ENCODE results near the gene MTHFSD. TPM values are rescaled to one million over a fixed set of nuclear protein-coding genes. Genes with fewer than 3 reads are reported as not detected.

MTHFSD gene
- total RNA-seq, 2 donors from 2014 or later: 11.8 to 14.1 TPM

GRCh38 chr16:86573646-86574508, 18.8 kb upstream of the MTHFSD start:
- intact Hi-C loops (cut with DNase I): loop anchor here in 1 of 2 donors (5.0 kb wide), 1 partner anchor 188 kb away; no protein-coding TSS in a partner anchor
- peak; percentile 58 for DNase-seq (ENCODE audit: low spot score)

DNA sequence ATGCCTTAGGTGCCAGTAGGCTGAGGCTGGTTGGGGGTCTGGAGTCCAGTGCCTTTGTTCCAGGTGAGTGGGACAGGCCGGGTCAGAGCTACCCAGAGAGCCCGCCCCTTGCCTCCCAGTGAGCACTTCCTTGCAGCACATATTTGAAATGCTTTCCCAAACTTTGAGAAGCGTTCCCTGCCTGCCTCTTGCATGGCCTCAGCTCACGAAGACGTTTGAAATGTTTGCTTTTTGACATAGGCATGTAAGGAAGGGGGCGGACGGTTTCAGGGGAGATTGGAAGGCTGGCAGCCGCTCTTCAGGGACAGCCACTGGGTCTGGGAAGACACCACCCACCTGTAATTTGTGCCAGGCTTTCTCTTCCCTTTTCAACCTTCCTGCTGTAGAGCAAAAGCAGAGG, 18.2 kb upstream of the MTHFSD start:
- DNase-seq (ENCODE audit: low spot score): no peak
- intact Hi-C loops (cut with DNase I): loop anchor here in 1 of 2 donors (5.0 kb wide), 1 partner anchor 189 kb away; no protein-coding TSS in a partner anchor

DNA sequence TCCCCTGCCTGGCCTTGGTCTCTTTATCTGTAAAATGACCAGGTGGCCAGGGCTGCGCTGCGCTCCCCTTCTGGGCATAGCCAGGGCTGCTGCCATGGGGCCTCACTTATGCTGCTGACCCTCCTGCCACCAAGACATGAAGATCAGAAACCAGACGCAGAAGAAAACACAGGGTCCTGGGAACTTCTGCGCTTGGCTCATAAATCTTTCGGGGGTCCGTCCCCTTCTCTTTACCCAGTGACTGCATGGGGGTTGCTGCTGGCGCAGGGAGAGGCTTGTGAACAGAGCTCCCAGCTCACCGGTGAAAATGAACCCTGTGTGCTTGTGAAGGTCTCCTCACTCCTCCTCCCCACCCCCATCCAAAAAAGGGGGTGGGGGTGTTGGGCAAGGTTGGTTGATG, 17.6 kb upstream of the MTHFSD start:
- DNase-seq (ENCODE audit: low spot score): no peak
- intact Hi-C loops (cut with DNase I): loop anchor here in 1 of 2 donors (5.0 kb wide), 1 partner anchor 190 kb away; no protein-coding TSS in a partner anchor

GRCh38 chr16:86572041-86572521, 17.0 kb upstream of the MTHFSD start:
- intact Hi-C loops (cut with DNase I): loop anchor here in 1 of 2 donors (5.0 kb wide), 1 partner anchor 190 kb away; no protein-coding TSS in a partner anchor
- DNase-seq (ENCODE audit: low spot score): no peak

DNA sequence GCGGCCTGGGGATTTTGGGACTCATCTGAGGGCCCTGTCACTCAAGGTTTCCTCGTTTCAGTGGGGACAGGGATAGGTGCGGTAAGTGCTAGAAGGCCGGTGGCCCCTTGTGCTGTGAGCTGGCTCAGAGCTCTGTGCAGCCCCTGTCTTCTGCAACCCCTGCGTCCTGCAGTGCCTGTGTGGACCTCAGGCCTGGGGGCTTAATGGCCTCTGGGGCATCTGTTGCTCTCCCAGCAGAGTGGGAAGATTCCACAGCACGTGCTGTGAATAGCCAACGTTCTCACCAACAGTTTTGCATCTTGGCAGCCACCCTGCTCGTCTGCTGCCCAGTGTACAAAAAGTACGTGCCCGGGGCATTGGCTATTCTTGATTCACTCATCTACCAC, 16.5 kb upstream of the MTHFSD start:
- no peak for DNase-seq (ENCODE audit: low spot score)
- intact Hi-C loops (cut with DNase I): loop anchor here in 1 of 2 donors (5.0 kb wide), 1 partner anchor 191 kb away; no protein-coding TSS in a partner anchor

- intact Hi-C loops (cut with DNase I): loop anchor here in 1 of 2 donors (5.0 kb wide), 1 partner anchor 191 kb away; no protein-coding TSS in a partner anchor
- DNase-seq (ENCODE audit: low spot score): no peak
Measured at GRCh38 chr16:86570558-86571529, 15.8 kb upstream of the MTHFSD start.

- no peak for DNase-seq (ENCODE audit: low spot score)
- intact Hi-C loops (cut with DNase I): loop anchor here (2.0 to 5.0 kb wide), 3 partner anchors 192 to 632 kb away; no protein-coding TSS in a partner anchor
Measured at GRCh38 chr16:86569701-86570447, 14.8 kb upstream of the MTHFSD start.

GRCh38 chr16:86568677-86569623, 13.9 kb upstream of the MTHFSD start:
- intact Hi-C loops (cut with DNase I): loop anchor here in 1 of 2 donors (2.0 to 5.0 kb wide), 2 partner anchors 494 to 633 kb away; no protein-coding TSS in a partner anchor
- DNase-seq (ENCODE audit: low spot score): no peak

DNA sequence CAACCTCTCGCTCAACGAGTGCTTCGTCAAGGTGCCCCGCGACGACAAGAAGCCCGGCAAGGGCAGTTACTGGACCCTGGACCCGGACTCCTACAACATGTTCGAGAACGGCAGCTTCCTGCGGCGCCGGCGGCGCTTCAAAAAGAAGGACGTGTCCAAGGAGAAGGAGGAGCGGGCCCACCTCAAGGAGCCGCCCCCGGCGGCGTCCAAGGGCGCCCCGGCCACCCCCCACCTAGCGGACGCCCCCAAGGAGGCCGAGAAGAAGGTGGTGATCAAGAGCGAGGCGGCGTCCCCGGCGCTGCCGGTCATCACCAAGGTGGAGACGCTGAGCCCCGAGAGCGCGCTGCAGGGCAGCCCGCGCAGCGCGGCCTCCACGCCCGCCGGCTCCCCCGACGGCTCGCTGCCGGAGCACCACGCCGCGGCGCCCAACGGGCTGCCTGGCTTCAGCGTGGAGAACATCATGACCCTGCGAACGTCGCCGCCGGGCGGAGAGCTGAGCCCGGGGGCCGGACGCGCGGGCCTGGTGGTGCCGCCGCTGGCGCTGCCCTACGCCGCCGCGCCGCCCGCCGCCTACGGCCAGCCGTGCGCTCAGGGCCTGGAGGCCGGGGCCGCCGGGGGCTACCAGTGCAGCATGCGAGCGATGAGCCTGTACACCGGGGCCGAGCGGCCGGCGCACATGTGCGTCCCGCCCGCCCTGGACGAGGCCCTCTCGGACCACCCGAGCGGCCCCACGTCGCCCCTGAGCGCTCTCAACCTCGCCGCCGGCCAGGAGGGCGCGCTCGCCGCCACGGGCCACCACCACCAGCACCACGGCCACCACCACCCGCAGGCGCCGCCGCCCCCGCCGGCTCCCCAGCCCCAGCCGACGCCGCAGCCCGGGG, 12.9 kb upstream of the MTHFSD start:
- DNase-seq (ENCODE audit: low spot score): peak; percentile 84

GRCh38 chr16:86566966-86567700, 12.1 kb upstream of the MTHFSD start:
- peak; percentile 85 for DNase-seq (ENCODE audit: low spot score)
- intact Hi-C loops (cut with DNase I): loop anchor here in 1 of 2 donors (5.0 kb wide), 1 partner anchor 635 kb away; no protein-coding TSS in a partner anchor

More for the DNA sequence above, 12.9 kb upstream of the MTHFSD start:
- intact Hi-C loops (cut with DNase I): loop anchor here in 1 of 2 donors (2.0 to 5.0 kb wide), 2 partner anchors 495 to 634 kb away; no protein-coding TSS in a partner anchor

DNA sequence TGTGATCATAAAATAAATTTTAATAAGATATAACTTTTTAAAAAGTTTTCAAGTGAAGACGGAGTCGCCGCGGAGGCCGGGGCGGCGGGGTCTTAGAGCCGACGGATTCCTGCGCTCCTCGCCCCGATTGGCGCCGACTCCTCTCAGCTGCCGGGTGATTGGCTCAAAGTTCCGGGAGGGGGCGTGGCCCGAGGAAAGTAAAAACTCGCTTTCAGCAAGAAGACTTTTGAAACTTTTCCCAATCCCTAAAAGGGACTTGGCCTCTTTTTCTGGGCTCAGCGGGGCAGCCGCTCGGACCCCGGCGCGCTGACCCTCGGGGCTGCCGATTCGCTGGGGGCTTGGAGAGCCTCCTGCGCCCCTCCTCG, 11.5 kb upstream of the MTHFSD start, which contains the start of gene FOXC2:
Gene FOXC2, plus strand, starts transcription at position 229 of the 365 bp plus-strand sequence. CDS start 507 bp downstream, outside the sequence.
- intact Hi-C loops (cut with DNase I): loop anchor here in 1 of 2 donors (5.0 kb wide), 1 partner anchor 636 kb away; no protein-coding TSS in a partner anchor
- peak; percentile 97 for DNase-seq (ENCODE audit: low spot score)

- DNase-seq (ENCODE audit: low spot score): no peak
- intact Hi-C loops (cut with DNase I): loop anchor here (2.0 to 5.0 kb wide), 3 partner anchors 495 to 713 kb away; no protein-coding TSS in a partner anchor
Measured at GRCh38 chr16:86565644-86566511, 10.8 kb upstream of the MTHFSD start.

DNA sequence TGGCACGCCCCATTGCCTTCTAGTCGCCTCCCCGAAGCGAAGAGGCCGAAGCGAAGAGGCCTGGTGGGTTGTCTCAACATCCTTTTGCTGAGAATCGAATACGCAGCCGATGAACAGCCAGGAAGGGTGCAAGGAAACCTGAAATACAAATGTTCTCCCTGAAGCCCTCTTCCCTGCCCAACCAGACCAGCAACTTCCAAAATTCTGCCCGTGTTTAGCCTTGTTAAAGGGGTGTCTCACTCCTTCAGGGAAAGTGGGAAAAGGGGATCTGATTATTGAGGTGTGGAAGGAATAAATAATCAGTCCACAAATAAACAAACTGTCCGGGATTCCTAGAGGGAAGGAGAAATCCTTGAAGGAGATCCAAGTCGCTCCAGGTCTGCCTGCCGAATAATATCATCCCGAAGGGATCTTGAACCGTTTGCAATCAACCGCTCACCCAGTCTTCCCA, 10.2 kb upstream of the MTHFSD start:
- DNase-seq (ENCODE audit: low spot score): no peak
- intact Hi-C loops (cut with DNase I): loop anchor here (2.0 to 5.0 kb wide), 3 partner anchors 496 to 714 kb away; no protein-coding TSS in a partner anchor
